H1 (cell line): Measurements from ENCODE around the gene KRT12.

Source experiments
- CTCF ChIP-seq, 3 experiments: IDR thresholded peaks; 1 replicate in 2 of 3; 2 replicates in 1 of 3; pipeline versions ENCODE4 v1.5.1 to v1.6.1; 2011; ENCODE audit warnings: low read length in 3 of 3, mild to moderate bottlenecking in 3 of 3, inconsistent platforms in 2 of 3, low read depth in 1 of 3, moderate library complexity in 1 of 3; ENCODE audit not compliant: insufficient read depth in 1 of 3; ENCODE audit errors: control extremely low read depth in 1 of 3
- SP1 ChIP-seq: IDR thresholded peaks from 2 replicates; pipeline ENCODE4 v1.6.1; 2011; ENCODE audit warnings: low read depth, low read length
- YY1 ChIP-seq: IDR thresholded peaks from 2 replicates; pipeline ENCODE4 v1.6.1; 2011; ENCODE audit warnings: low read depth, mild to moderate bottlenecking, low read length

- TF ChIP-seq CTCF (IDR thresholded peaks at IDR 0.05; ENCODE audit: control extremely low read depth in 1 of 3, insufficient read depth in 1 of 3, low read depth in 1 of 3, low read length in 3 of 3) (no peak), YY1 (no peak), SP1 (no peak)
These were observed 16.6 kb downstream of the KRT12 start for GRCh38 chr17:40850293-40850972.
